ENCODE data around the gene MT1F.

DNA sequence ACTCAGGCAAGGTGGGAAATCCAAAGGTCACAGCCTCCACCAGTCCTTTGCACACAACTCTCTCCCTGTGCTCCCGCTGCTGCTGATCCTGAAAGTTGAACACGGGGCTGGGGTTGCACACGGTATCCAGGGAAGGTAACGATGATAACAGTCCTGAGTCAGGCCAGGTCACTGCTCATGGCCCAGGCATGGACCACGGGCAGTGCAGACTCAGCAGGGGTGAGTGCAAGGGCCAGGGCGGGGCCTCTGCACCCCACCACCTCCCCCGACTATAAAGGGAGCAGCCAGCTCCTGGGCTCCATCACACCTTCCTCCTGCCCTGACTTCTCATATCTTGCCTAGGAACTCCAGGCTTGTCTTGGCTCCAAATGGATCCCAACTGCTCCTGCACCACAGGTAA, 6.2 kb upstream of the MT1F start, which contains the start of gene MT1B:
- TF ChIP-seq ZNF277 (CRISPR knock-in tag; IDR thresholded peaks at IDR 0.05; ENCODE audit: borderline replicate concordance) (no peak), NFRKB (IDR thresholded peaks at IDR 0.05; ENCODE audit: low read depth) (no peak), GABPB1 (CRISPR knock-in tag; IDR thresholded peaks at IDR 0.05) (no peak), SP1 (CRISPR knock-in tag; IDR thresholded peaks at IDR 0.05) (no peak), BHLHE40 (IDR thresholded peaks at IDR 0.05; ENCODE audit: low read length) (no peak), CTCF (IDR thresholded peaks at IDR 0.05 in 2 of 3, conservative IDR thresholded peaks at IDR 0.05 in 1 of 3; ENCODE audit: insufficient read depth in 2 of 3, low read depth in 1 of 3, low read length in 3 of 3) (no peak), EZH2 (IDR thresholded peaks at IDR 0.05; ENCODE audit: borderline replicate concordance, low read depth, low read length) (no peak), ZEB2 (IDR thresholded peaks at IDR 0.05) (no peak)
- TF ChIP-seq, protein P1, sequence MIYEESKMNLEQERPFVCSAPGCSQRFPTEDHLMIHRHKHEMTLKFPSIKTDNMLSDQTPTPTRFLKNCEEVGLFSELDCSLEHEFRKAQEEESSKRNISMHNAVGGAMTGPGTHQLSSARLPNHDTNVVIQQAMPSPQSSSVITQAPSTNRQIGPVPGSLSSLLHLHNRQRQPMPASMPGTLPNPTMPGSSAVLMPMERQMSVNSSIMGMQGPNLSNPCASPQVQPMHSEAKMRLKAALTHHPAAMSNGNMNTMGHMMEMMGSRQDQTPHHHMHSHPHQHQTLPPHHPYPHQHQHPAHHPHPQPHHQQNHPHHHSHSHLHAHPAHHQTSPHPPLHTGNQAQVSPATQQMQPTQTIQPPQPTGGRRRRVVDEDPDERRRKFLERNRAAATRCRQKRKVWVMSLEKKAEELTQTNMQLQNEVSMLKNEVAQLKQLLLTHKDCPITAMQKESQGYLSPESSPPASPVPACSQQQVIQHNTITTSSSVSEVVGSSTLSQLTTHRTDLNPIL (CRISPR knock-in tag; IDR thresholded peaks at IDR 0.05), result no peak
